HG03066 (cell line): ENCODE data around the gene ACACA.
"Not testable (repeated sequence)": the region's sequence is repeated elsewhere in the genome, so short reads cannot be mapped to it uniquely, and the experiment has no call there.

Source experiments
- ATAC-seq: cut with Tn5 transposase; IDR thresholded peaks from one replicate; pipeline ENCODE4 v1.9.1; 2021; ENCODE audit warnings: low read depth; ENCODE audit not compliant: unreplicated experiment

Gene ACACA

GRCh38 chr17:37356796-37357569 is 49.7 kb downstream of the ACACA start:
- not testable (repeated sequence) for ATAC-seq

GRCh38 chr17:37346863-37347402 is 59.7 kb downstream of the ACACA start:
- ATAC-seq = not testable (repeated sequence)

- no peak for ATAC-seq
These were observed 62.1 kb downstream of the ACACA start for GRCh38 chr17:37344519-37344918.

- no peak for ATAC-seq
These were observed 64.0 kb downstream of the ACACA start for GRCh38 chr17:37342589-37342988.

- ATAC-seq = no peak
These were observed 65.8 kb downstream of the ACACA start for GRCh38 chr17:37340804-37341203.

GRCh38 chr17:37339321-37339720 is 67.3 kb downstream of the ACACA start:
- ATAC-seq = no peak

- no peak for ATAC-seq
These were observed 67.8 kb downstream of the ACACA start for GRCh38 chr17:37338847-37339246.

- no peak for ATAC-seq
These were observed 79.1 kb downstream of the ACACA start for GRCh38 chr17:37327341-37328090.

- no peak for ATAC-seq
These were observed 83.6 kb downstream of the ACACA start for GRCh38 chr17:37322826-37323561.

- no peak for ATAC-seq
These were observed 84.5 kb downstream of the ACACA start for GRCh38 chr17:37322106-37322505.

- ATAC-seq = no peak
These were observed 87.6 kb downstream of the ACACA start for GRCh38 chr17:37318931-37319594.

GRCh38 chr17:37317867-37318266 is 88.8 kb downstream of the ACACA start:
- no peak for ATAC-seq

- no peak for ATAC-seq
These were observed 91.0 kb downstream of the ACACA start for GRCh38 chr17:37315601-37316000.

GRCh38 chr17:37312137-37312923 is 94.3 kb downstream of the ACACA start:
- ATAC-seq = no peak

- ATAC-seq = no peak
These were observed 95.7 kb downstream of the ACACA start for GRCh38 chr17:37310940-37311339.

- ATAC-seq = no peak
These were observed 97.6 kb downstream of the ACACA start for GRCh38 chr17:37309051-37309450.

- no peak for ATAC-seq
These were observed 101.2 kb downstream of the ACACA start for GRCh38 chr17:37305406-37305905.

- no peak for ATAC-seq
These were observed 105.3 kb downstream of the ACACA start for GRCh38 chr17:37301288-37301687.

- ATAC-seq = no peak
These were observed 106.0 kb downstream of the ACACA start for GRCh38 chr17:37300683-37301082.
